Hepatocyte (in vitro differentiated cells): ENCODE results near the gene CARD19. TPM values are rescaled to one million over a fixed set of nuclear protein-coding genes. Genes with fewer than 3 reads are reported as not detected.

Source experiments
- DNase-seq: peaks from one replicate; pipeline ENCODE4 v3.0.0-alpha.2; 2016; ENCODE audit warnings: low spot score
- H2AFZ ChIP-seq: fragments of 200-600 bp; sonication (generic); 2 replicates; pipeline ENCODE4 v1.6.0; 2016; ENCODE audit warnings: antibody characterized with exemption, mild to moderate bottlenecking
- H3K27ac ChIP-seq: fragments of 200-600 bp; sonication (generic); 2 replicates; pipeline ENCODE4 v1.5.1; 2016; ENCODE audit warnings: mild to moderate bottlenecking
- H3K27me3 ChIP-seq: fragments of 200-600 bp; sonication (generic); 2 replicates; pipeline ENCODE4 v1.6.1; 2016
- H3K36me3 ChIP-seq: fragments of 200-600 bp; sonication (generic); replicated peaks from 2 replicates; pipeline ENCODE4 v1.5.1; 2016; ENCODE audit warnings: low read depth; ENCODE audit not compliant: insufficient read depth
- H3K4me1 ChIP-seq: fragments of 200-600 bp; sonication (generic); 2 replicates; pipeline ENCODE4 v1.5.1; 2016; ENCODE audit warnings: mild to moderate bottlenecking, moderate library complexity; ENCODE audit not compliant: insufficient read depth
- H3K4me2 ChIP-seq: fragments of 200-600 bp; sonication (generic); 2 replicates; pipeline ENCODE4 v1.6.0; 2016
- H3K4me3 ChIP-seq: fragments of 200-600 bp; sonication (generic); 2 replicates; pipeline ENCODE4 v1.5.1; 2016; ENCODE audit warnings: mild to moderate bottlenecking
- H3K79me2 ChIP-seq: fragments of 200-600 bp; sonication (generic); 2 replicates; pipeline ENCODE4 v1.6.0; 2017; ENCODE audit warnings: mild to moderate bottlenecking
- H3K9me2 ChIP-seq: fragments of 200-600 bp; sonication (generic); replicated peaks from 2 replicates; pipeline ENCODE4 v1.6.0; 2017; ENCODE audit warnings: mild to moderate bottlenecking; ENCODE audit not compliant: insufficient read depth
- H3K9me3 ChIP-seq: fragments of 200-600 bp; sonication (generic); 2 replicates; pipeline ENCODE4 v1.5.1; 2016; ENCODE audit warnings: low read depth, mild to moderate bottlenecking
- H4K20me1 ChIP-seq: fragments of 200-600 bp; sonication (generic); 2 replicates; pipeline ENCODE4 v1.6.0; 2016; ENCODE audit warnings: mild to moderate bottlenecking; ENCODE audit not compliant: insufficient read depth, poor library complexity, severe bottlenecking
- EZH2 ChIP-seq: fragments of 200-600 bp; sonication (generic); IDR thresholded peaks from 2 replicates; pipeline ENCODE4 v1.6.1; 2016; ENCODE audit warnings: antibody characterized with exemption, mild to moderate bottlenecking, borderline replicate concordance
- EZH2phosphoT487 ChIP-seq: fragments of 200-600 bp; sonication (generic); IDR thresholded peaks from one replicate; pipeline ENCODE4 v1.6.1; 2018; ENCODE audit warnings: antibody characterized with exemption, mild to moderate bottlenecking, low read depth, moderate library complexity; ENCODE audit not compliant: unreplicated experiment, severe bottlenecking
- WGBS: methylation state at CpG from one replicate; pipeline ENCODE4 v1.1.6; 2016; ENCODE audit warnings: low lambda C conversion rate; ENCODE audit errors: missing lambda C conversion rate; 5-methylcytosine and 5-hydroxymethylcytosine counted together
- polyA plus RNA-seq: library from polyadenylated mRNA; unstranded; fragments of >200 nt; fragmentation: Nextera tagmentation; extraction: Ambion mirVana; gene quantifications from 2 replicates; pipeline ENCODE4 v1.2.1, GENCODE V29; 2016
- total RNA-seq: library from RNA; depleted of rRNA; stranded (reverse); fragments of >200 nt; gene quantifications from 2 replicates; pipeline ENCODE4 v1.2.3, GENCODE V29; 2014
- TF ChIP-seq, protein P1 (sequence below): fragments of 200-600 bp; sonication (generic); IDR thresholded peaks from 2 replicates; pipeline ENCODE4 v1.5.1; 2016; ENCODE audit warnings: antibody characterized with exemption, mild to moderate bottlenecking; ENCODE audit not compliant: poor library complexity

Gene CARD19
- total and polyA plus RNA-seq, 2 experiments from 2014 or later: 51.3 to 72.1 TPM

DNA sequence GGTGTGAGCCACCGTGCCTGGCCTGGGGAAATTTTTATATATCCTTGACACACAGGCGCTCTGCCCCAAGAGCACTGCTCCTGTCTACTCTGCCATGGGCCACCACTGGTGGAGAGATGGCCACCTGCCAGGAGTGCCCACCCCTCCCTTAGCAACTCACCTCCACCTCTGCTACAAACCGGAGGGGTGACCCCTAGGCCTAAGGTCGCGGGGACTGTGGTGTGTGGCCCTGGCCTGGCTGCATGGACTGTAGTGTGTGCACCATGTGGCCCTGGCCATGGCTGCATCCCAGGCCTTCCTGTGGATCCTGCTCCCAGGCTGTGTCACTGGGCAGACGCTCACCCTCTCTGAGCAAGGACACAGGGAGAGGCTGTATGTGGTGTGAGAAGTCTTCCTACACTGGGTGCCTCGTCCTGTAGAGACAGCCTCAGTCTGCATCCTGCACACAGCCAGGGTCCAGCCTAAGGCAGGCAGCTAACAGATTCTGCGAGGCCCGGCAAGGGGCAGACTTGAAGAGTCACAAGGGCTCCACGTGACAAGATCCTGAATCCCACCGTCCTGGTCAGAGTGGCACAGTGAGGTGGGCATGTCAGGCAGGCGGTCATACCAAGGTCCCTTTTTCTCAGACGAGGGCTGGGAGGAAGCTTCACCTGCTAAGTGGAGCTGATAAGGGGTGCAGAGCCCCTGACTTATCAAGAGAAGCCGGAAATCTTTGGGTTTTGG lies 27.7 kb downstream of the CARD19 start:
- H3K79me2 ChIP-seq: peaks cover 13% of the 10 kb centered on the region
- H3K4me1 ChIP-seq: peaks cover 21% of the 10 kb centered on the region
- TF ChIP-seq EZH2phosphoT487 (no peak), EZH2 (no peak)
- TF ChIP-seq, protein P1, sequence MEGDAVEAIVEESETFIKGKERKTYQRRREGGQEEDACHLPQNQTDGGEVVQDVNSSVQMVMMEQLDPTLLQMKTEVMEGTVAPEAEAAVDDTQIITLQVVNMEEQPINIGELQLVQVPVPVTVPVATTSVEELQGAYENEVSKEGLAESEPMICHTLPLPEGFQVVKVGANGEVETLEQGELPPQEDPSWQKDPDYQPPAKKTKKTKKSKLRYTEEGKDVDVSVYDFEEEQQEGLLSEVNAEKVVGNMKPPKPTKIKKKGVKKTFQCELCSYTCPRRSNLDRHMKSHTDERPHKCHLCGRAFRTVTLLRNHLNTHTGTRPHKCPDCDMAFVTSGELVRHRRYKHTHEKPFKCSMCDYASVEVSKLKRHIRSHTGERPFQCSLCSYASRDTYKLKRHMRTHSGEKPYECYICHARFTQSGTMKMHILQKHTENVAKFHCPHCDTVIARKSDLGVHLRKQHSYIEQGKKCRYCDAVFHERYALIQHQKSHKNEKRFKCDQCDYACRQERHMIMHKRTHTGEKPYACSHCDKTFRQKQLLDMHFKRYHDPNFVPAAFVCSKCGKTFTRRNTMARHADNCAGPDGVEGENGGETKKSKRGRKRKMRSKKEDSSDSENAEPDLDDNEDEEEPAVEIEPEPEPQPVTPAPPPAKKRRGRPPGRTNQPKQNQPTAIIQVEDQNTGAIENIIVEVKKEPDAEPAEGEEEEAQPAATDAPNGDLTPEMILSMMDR: no peak
- 87% methylated on average over 14 of the region's 14 CpGs for WGBS
- no peak overlapping the region for H3K4me3 ChIP-seq
- peaks cover 4% of the 10 kb centered on the region for H4K20me1 ChIP-seq
- H3K36me3 ChIP-seq: no peaks in the 10 kb centered on the region
- peak; percentile 3 for DNase-seq
- no peaks in the 10 kb centered on the region for H3K9me3 ChIP-seq
- no peak overlapping the region for H2AFZ ChIP-seq
- no peak overlapping the region for H3K4me2 ChIP-seq
- H3K9me2 ChIP-seq: no peaks in the 10 kb centered on the region
- H3K27ac ChIP-seq: no peak overlapping the region
- no peaks in the 10 kb centered on the region for H3K27me3 ChIP-seq

- no peaks in the 10 kb centered on the region for H3K9me2 ChIP-seq
- H3K9me3 ChIP-seq: no peaks in the 10 kb centered on the region
- no peak overlapping the region for H3K4me2 ChIP-seq
- H3K79me2 ChIP-seq: peaks cover 23% of the 10 kb centered on the region
- DNase-seq: no peak
- no peak overlapping the region for H3K27ac ChIP-seq
- no peak for TF ChIP-seq EZH2phosphoT487
- TF ChIP-seq, protein P1: no peak
- no peak for TF ChIP-seq EZH2
- over 99% methylated on average over 16 of the region's 16 CpGs for WGBS
- no peaks in the 10 kb centered on the region for H3K36me3 ChIP-seq
- H3K27me3 ChIP-seq: no peaks in the 10 kb centered on the region
- H3K4me1 ChIP-seq: peaks cover 17% of the 10 kb centered on the region
- H4K20me1 ChIP-seq: peaks cover 10% of the 10 kb centered on the region
- H3K4me3 ChIP-seq: no peak overlapping the region
- no peak overlapping the region for H2AFZ ChIP-seq
Observed at GRCh38 chr9:93124793-93125192, 28.8 kb downstream of the CARD19 start.

- peaks cover 10% of the 10 kb centered on the region for H4K20me1 ChIP-seq
- TF ChIP-seq, protein P1: no peak
- TF ChIP-seq EZH2phosphoT487 (no peak), EZH2 (no peak)
- peaks cover 17% of the 10 kb centered on the region for H3K4me1 ChIP-seq
- H3K9me2 ChIP-seq: no peaks in the 10 kb centered on the region
- H3K36me3 ChIP-seq: no peaks in the 10 kb centered on the region
- no peak overlapping the region for H3K4me2 ChIP-seq
- no peak for DNase-seq
- 96% methylated on average over 10 of the region's 10 CpGs for WGBS
- H3K9me3 ChIP-seq: no peaks in the 10 kb centered on the region
- H3K4me3 ChIP-seq: no peak overlapping the region
- H3K27ac ChIP-seq: no peak overlapping the region
- no peak overlapping the region for H2AFZ ChIP-seq
- H3K27me3 ChIP-seq: no peaks in the 10 kb centered on the region
- H3K79me2 ChIP-seq: peaks cover 30% of the 10 kb centered on the region
Observed at GRCh38 chr9:93125331-93125894, 29.4 kb downstream of the CARD19 start.
